GM13976 (cell line): ENCODE data around the gene ABCB6.
A peak's percentile ranks its signal among the peaks of the same experiment; 100 is the strongest.

ENCODE experiments used
- DNase-seq: peaks from one replicate; pipeline ENCODE4 v3.0.0; 2012; ENCODE audit warnings: low spot score
- in situ Hi-C: fragments of 300-500 bp; cut with MboI; formaldehyde crosslinking; loops from one replicate; pipeline ENCODE4 v1.12.0; 2022; ENCODE audit warnings: low sequenced_read_pairs, mixed read lengths, inconsistent platforms; ENCODE audit not compliant: unreplicated experiment
- TF ChIP-seq, protein P1 (sequence below): IDR thresholded peaks from 2 replicates; pipeline ENCODE4 v1.5.1; 2012; ENCODE audit warnings: borderline replicate concordance, mild to moderate bottlenecking; ENCODE audit not compliant: insufficient read depth; ENCODE audit errors: extremely low read depth, missing control alignments, control extremely low read depth

Gene ABCB6

DNA sequence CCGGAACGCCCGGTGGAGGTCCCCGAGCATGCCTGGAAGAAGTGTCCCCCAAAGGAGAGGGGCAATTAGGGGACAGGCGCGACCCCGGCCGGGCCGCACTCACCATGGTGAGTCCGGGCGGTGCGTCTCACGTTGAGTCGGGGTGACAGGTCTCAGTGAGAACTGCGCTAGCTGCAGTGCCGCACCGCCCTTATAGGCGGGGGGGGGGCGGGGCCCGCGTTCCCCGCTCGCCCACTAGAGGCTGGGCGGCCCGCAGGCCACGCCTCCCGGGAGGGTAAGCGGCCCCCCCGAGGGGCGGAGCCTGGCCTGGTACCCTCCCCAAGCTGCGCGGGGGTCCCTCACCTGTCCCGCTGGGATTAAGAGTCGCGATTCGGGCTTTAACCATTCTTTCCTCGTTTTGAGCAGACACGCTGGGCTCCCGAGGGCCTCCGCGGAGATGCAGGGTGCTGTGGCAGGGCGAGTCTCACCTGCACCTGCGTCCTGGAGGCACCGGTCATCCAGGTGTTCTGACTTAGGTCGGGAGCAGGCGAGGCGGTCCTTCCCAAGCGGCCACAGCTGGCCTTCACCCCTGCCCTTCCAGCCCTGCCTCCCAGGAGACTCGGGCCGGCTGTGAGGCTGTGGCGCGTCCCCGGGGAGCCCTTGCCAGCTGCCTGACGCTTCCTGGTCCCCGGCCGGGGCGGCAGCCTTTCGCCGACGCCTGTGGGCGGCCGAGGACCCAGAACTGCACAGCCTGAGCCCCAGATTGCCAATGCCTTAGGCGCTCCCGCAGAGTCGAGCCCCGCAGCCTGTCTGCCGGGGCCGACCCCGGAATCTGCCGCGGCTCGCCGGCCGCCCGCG lies 35.2 kb upstream of the ABCB6 start, which contains the start of gene TUBA4A:
Gene TUBA4A, minus strand, starts transcription at position 166 of the 837 bp plus-strand sequence. Its CDS starts 60 bp downstream, at position 106.
- in situ Hi-C loops = no loop called here
- peak; percentile 99 for DNase-seq
- TF ChIP-seq, protein P1, sequence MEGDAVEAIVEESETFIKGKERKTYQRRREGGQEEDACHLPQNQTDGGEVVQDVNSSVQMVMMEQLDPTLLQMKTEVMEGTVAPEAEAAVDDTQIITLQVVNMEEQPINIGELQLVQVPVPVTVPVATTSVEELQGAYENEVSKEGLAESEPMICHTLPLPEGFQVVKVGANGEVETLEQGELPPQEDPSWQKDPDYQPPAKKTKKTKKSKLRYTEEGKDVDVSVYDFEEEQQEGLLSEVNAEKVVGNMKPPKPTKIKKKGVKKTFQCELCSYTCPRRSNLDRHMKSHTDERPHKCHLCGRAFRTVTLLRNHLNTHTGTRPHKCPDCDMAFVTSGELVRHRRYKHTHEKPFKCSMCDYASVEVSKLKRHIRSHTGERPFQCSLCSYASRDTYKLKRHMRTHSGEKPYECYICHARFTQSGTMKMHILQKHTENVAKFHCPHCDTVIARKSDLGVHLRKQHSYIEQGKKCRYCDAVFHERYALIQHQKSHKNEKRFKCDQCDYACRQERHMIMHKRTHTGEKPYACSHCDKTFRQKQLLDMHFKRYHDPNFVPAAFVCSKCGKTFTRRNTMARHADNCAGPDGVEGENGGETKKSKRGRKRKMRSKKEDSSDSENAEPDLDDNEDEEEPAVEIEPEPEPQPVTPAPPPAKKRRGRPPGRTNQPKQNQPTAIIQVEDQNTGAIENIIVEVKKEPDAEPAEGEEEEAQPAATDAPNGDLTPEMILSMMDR = no peak

DNA sequence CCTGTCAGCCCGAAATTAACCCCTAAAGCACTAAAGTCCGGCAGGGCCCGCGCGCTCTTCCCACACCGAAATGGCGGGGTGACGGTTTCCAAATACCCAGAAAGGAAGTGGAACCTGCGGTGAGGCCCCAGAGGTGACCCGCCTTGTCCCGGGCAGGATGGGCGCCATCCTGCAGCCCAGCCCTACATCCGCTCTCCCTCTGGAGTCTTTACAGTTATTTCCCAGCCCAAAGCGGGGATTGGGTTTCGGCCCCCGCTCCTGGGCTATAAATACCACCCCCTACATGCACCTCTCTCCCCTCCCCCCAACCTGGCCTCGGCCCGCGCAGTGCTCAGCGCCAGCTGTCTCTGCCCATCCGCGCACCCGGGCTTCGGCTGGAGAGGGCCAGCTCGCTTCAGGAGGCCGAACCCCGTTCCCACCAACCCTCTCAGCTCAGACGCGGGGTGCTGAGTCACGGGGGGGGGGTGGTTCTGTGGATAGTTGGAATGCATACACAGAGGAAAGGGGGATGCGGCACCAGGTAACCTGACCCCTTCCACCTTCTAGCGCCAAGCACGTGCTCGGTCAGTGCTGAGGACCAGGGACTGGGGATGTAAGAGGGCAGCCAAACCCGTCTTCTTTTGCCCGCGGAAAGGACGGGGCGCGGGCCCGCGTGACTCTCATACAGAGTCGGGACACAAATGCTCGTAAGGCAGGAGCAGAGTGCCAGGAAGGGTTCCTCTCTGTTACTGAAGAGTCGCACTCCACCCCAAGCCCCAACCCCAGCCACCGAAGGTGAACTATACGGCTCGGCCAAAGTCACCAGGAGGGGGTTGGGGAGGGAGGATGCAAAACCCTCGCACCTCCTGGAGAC lies 34.4 kb upstream of the ABCB6 start, which contains the start of gene TUBA4B:
Gene TUBA4B, plus strand, starts transcription at position 344 of the 853 bp plus-strand sequence. Its CDS starts 165 bp downstream, at position 509.
- TF ChIP-seq, protein P1 = no peak
- in situ Hi-C loops = no loop called here
- DNase-seq = peak; percentile 62

DNA sequence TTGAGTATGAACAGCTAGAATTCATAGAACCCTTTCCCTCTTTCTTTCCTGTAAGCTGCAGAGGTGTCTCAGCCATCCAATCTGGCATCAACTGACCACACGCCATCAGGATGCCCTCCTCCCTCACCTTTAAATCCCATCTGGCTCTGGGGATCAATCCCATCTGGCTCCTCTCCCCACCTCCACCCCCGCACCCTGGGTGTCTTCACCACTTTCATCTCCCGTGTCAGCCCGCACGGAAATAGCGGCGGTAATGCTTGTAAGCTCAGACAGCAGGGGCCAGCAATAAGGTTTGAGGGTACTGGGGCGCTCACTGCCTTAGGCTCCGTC lies 33.8 kb upstream of the ABCB6 start:
- TF ChIP-seq, protein P1 = no peak
- DNase-seq = no peak
- in situ Hi-C loops = no loop called here

DNA sequence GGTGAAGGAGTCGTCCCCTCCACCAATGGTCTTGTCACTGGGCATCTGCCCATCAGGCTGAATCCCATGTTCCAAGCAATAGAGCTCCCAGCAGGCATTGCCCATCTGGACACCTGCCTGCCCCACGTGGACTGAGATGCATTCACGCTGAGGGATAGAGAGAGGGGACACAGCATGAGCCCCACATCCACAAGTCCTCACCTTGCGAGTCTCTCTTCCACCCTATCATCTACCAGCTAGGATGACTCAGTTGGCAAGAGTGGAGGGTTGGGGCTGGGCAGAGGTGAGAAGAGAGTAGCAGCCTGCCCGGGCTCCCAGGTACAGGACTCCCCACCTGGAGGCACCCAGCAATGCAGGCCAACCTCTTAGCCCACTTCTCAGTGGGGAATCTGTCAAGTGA lies 33.3 kb upstream of the ABCB6 start:
- DNase-seq = no peak
- TF ChIP-seq, protein P1 = no peak
- in situ Hi-C loops = no loop called here

DNA sequence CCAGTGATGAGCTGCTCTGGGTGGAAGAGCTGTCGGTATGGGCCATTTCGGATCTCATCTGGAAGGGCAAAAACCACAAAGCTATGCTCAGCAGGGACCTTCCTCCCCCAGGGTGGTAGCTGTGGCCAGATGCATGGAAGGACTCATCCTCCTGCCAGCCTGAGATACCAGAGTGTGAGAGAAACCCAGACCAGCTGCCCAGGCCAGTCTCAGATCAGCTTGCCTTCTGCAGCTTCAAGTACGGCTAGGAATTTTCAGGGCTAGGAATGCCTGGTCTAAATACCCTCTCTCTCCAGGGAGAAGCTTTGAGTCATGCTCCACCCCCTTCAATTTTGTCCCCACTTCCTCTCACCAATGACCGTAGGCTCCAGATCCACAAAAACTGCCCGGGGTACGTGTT lies 32.9 kb upstream of the ABCB6 start:
- no peak for DNase-seq
- in situ Hi-C loops = no loop called here
- TF ChIP-seq, protein P1 = no peak

DNA sequence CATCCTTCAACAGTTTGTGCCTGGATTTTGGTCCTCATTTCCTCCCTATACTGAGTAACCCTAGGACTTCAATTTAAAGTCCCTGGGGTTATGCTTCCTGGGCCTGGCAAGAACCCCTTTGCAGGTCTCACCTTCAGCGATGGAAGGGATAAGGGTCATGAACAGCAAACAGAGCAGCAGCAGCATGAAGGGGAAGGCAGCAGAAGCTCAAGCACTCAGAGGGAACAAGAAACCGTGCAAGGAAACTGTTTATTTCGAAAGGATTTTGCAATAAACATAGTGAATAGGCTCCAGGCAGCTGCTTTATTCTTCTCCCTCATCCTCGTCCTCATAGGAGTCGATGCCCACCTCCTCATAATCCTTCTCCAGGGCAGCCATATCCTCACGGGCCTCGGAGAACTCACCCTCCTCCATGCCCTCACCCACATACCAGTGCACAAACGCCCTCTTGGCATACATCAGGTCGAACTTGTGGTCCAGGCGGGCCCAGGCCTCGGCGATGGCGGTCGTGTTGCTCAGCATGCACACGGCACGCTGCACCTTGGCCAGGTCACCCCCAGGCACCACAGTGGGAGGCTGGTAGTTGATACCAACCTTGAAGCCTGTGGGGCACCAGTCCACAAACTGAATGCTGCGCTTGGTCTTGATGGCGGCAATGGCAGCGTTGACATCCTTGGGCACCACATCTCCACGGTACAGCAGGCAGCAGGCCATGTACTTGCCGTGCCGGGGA lies 31.5 kb upstream of the ABCB6 start:
- DNase-seq = no peak
- in situ Hi-C loops = no loop called here
- TF ChIP-seq, protein P1 = no peak
